NCI-H128 (cell line): Measurements from ENCODE around the gene KIF20B.

Experiments used
- DNase-seq: peaks from one replicate; lab custom pipeline; 2025; ENCODE audit not compliant: unreplicated experiment; lab: John Stamatoyannopoulos, UW

Gene KIF20B, protein sequence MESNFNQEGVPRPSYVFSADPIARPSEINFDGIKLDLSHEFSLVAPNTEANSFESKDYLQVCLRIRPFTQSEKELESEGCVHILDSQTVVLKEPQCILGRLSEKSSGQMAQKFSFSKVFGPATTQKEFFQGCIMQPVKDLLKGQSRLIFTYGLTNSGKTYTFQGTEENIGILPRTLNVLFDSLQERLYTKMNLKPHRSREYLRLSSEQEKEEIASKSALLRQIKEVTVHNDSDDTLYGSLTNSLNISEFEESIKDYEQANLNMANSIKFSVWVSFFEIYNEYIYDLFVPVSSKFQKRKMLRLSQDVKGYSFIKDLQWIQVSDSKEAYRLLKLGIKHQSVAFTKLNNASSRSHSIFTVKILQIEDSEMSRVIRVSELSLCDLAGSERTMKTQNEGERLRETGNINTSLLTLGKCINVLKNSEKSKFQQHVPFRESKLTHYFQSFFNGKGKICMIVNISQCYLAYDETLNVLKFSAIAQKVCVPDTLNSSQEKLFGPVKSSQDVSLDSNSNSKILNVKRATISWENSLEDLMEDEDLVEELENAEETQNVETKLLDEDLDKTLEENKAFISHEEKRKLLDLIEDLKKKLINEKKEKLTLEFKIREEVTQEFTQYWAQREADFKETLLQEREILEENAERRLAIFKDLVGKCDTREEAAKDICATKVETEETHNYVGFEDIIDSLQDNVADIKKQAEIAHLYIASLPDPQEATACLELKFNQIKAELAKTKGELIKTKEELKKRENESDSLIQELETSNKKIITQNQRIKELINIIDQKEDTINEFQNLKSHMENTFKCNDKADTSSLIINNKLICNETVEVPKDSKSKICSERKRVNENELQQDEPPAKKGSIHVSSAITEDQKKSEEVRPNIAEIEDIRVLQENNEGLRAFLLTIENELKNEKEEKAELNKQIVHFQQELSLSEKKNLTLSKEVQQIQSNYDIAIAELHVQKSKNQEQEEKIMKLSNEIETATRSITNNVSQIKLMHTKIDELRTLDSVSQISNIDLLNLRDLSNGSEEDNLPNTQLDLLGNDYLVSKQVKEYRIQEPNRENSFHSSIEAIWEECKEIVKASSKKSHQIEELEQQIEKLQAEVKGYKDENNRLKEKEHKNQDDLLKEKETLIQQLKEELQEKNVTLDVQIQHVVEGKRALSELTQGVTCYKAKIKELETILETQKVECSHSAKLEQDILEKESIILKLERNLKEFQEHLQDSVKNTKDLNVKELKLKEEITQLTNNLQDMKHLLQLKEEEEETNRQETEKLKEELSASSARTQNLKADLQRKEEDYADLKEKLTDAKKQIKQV (N-terminal part only)

DNA sequence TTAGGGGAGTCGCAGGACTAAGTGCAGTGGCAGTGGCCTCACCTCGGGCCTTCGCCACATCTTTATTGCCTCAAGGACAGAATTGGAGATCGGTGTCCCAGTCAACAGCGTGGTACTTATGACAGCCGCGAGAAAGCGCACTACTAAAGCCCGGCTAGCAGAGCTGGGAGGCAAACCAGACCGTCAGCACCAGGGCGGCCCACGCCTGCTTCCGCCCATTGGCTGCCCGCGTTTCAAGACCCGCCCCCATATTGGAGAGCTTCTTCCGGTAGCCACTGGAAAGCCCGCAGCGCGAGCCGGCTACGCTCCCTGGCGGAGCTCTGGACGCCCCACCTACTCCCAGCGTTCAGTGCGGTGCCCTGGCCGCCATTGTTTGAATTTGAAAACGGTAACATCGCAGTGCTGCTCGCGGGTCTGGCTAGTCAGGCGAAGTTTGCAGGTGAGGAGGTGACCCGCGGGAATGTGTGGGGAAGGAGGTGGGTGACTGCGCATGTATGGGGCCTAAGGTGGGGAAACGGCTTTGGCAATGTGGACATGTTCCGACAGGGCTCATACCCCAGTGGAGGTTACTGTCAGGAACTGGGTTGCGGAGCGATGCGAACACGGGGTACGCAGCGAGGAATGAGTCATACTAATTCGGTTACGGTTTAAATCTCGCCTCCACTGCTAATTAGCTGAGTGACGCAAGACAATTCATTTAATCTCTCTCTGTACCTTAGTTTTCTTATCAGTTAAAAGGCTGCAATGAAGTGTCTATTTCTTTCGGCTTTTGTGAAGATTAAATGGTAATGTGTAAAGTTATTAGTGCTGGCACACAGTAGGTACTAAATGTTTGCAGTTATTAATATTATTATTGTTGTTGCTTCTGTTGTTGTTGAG, at the start of gene KIF20B:
TSS of gene KIF20B (plus strand) at position 349 of the 879 bp plus-strand sequence. CDS start 3,705 bp downstream, outside the sequence.
- DNase-seq = peak; percentile 86

DNA sequence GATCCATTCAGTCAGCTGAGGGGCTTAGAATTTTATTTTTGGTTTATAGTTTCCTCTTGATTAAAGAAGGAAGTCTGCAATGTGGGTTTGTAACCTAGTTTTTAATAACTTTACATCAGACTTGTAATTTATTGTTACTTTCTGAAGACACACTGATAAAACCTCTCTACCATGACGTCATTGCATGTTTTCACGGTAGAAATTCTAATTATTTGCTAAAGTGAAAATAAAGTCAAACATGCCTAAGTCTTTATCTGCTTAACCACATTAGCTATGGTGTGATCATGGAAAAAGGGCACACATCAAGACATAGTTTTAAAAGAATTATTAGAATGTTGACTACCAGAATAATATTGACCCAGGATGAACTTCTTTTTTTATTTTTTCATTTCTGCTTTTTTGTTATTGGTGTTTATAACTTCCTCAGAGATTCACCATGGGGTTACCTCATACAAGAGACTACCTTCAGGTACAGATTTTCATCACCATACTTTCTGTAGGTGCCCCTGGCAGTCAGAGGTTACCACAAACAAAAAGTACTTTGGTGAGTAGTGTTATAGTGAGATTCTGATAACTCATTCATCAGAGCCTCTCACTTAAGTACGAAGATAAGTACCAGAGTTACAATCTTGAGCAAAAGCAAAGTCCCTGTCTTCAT, 49.3 kb upstream of the KIF20B start:
- DNase-seq = no peak

DNA sequence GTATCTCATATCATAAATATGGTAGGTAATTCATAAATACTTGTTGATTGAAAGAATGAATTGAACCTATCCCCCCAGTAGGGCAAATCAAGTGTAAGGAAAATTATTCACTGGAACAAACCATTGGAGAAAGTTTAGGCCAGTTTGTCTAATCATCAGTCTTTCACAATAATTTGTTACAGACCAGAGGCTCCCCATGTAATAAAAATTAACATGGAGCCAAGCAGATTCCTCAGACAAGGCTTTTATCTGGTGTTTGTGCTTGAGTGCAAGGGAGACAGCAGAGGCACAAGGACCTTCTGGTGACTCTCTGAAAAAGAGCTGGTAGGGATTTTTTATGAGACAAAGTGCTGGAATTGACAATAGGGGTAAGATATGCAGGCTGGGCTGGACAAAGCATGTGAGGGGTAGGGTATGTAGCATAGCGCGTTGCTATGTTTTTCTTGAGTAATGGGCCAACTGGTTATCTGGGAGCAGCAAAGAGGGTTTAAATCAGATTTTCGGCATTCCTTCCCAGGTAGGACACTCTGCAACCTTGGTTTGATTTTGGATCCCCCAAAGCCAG, 48.5 kb upstream of the KIF20B start:
- no peak for DNase-seq

DNA sequence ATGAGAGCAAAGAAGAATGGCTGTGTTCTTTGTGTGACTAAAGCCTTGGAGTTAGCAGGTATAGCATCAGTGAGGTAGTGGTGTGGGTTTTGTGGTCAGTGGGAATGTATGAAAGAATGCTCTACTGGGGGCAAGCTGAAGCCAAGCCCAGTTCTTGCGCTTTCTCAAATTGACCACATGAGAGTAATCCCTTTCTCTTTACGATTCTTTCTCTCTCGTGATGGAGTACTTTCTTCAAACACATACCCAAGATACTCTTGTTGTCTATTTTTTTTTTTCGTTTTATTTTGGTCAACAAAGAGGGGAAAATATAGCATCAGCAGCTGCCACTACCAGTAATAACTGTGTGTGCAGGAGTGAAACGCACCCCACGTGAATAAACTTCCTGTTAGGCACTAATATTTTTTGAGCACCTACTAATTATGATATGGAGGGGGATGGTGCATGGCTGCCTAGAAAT, 48.0 kb upstream of the KIF20B start:
- DNase-seq = no peak

DNA sequence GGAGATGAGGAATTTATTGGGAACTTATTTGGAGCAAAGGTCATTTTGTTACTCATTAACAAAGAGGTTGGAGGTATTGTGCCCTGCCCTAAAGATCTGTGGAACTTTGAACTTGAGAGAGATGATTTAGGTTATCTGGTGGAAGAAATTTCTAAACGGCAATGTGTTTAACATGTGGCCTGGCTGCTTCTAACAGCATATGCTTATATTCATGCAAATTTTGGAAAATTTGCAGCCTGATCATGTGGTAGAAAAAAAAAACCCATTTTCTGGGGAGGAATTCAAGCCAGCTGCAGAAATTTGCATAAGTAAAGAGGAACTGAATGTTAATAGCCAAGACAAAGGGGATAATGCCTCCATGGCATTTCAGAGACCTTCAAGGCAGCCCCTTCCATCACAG, 45.7 kb upstream of the KIF20B start:
- DNase-seq = no peak

DNA sequence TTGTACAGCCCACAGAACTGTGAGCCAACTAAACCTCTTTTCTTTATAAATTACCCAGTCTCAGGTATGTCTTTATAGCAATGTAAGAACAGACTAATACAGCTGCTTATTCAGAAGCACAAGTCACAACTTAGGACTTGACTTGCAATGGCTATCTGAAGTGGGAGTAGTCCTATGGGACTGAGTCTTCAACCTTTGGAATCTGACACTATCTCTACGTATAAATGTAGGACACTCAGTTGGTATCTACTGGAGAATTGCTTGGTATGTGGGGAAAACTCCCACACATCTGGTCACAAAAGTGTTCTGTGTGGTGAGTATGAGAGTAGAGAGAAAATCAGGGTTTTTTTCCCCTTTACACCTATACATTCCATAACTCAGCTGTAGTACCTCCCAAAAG, 44.1 kb upstream of the KIF20B start:
- no peak for DNase-seq

DNA sequence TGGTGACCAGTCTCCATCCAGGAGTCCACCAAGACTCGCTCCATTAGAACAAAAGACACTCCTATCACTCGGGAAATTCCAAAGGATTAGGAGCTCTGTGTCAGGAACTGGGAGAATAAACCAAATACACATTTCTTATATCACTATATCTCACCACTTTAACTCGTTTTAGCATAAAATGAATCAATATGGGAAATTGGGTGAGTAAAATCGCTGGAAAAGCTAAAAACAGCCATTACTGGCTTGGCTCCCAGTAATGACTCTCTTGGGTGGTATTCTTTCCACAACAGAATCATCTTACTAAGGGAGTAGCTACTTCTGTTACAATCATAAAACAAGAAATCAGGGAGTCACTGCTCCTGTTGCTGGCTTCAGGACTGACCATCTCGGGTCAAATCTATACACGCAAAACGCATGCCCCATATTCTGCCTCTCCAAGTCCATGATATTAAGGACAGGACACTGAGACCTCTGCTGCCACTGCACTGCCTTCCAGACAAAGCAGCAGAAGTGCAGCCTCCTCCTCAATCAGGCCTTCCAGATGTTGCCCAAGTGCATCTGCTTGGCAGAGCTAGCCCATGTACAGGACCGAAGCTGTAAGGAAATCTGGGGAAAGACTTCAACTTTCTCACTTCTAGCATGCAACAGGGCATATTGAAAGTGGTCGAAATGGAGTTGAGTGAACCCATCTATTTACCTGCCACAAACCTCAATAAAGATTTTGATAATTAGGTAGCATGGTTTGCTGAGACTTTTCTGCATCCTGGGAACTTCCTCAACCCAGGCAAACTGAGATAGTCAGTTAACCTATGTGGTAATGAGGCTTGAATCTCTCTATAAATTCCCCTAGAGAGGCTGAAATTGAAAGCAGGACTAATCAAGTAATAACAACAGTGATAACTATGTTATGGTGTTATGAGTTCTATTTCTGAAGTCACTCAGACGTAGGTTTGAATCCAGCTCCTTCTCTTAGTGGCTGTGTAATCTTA, 42.0 kb upstream of the KIF20B start:
- DNase-seq = no peak

DNA sequence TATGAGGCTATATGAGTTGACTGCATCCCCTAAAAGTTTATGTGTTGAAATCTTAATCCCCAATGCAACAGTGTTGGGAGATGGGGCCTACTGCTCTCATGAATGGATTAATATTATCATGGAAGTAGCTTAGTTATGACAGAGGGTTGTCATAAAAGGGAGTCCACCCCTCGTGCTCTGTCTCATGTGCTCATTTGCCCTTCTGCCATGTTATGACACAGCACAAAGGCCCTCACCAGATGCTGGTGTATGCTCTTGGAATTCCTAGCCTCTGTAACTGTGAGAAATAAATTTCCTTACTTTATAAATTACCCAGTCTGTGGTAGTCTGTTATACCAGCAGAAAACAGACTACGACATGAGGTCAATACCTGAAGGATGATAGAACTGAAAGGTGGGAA, 38.8 kb upstream of the KIF20B start:
- DNase-seq = no peak

DNA sequence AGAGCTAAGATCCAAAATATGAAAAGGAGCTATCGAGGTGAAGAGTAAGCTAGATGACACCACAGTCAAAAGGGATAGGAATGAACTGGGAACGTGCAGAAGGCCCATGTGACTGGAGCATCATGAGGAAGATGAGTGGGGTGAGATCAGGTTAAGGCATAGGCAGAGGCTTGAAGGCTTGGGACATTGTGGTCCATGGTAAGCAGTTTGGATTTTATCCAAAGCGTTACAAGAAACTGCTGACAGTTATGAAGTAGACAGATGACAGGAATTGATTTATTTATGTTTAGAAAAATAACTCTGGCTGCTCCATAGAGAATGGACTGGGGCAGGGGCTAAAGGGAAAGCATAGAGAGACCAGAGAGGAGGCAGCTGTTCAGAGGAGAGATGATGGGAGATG, 38.2 kb upstream of the KIF20B start:
- no peak for DNase-seq

DNA sequence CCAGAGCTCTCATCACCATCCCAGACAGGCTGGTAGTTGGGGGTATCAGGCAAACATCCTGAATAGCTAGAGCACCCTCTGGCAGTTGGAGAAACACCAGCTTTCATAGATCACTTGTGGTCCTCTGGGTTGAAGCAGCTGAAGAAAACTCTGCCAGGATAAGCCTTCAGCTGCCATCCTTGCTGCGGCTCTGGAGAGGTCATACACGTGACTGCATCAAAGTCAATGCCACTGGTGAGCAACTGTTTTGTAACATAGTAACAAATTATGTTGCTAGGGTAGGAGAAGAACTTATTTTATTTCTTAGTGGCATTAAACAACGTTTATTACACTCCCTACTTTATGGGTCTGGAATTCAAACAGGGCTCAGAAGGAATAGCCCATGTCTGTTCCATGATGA, 37.2 kb upstream of the KIF20B start:
- no peak for DNase-seq

DNA sequence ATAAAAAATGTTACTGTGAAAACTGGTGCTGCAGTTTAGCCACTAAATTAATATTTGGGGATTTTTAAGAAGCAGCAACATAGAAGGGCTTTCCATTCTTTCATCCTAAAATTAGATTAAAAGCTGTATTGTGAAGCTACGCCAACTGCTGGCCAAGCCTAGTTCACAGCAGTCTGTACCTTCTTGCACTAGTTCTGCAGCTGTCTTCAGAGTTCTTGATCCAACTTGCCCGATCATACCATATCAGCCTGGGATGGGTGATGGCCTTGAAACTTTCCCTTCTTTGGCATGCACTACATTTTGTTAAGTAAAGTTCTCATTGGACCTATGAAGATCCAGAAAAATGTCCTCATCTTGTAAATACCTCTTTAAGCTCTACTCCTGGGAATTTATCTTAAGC, 36.1 kb upstream of the KIF20B start:
- DNase-seq = no peak

DNA sequence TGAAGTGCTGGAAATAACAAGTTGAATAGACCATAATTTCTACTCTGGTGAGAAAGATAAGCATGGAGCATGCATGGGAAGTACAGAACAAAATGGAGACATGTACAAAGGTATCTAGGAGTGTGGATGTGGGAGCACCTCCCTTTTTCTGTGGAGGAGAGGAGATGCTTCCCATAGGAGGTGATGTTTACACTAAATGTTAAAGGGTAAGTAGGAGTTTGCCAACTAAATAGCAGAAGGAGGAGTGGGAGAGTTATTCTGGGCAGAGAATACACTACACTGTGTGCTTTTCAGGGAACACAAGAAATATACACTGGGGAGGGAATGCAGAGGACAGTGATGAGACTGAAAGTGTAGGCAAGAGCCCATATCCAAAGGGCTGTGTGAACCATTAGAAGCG, 35.3 kb upstream of the KIF20B start:
- DNase-seq = no peak

DNA sequence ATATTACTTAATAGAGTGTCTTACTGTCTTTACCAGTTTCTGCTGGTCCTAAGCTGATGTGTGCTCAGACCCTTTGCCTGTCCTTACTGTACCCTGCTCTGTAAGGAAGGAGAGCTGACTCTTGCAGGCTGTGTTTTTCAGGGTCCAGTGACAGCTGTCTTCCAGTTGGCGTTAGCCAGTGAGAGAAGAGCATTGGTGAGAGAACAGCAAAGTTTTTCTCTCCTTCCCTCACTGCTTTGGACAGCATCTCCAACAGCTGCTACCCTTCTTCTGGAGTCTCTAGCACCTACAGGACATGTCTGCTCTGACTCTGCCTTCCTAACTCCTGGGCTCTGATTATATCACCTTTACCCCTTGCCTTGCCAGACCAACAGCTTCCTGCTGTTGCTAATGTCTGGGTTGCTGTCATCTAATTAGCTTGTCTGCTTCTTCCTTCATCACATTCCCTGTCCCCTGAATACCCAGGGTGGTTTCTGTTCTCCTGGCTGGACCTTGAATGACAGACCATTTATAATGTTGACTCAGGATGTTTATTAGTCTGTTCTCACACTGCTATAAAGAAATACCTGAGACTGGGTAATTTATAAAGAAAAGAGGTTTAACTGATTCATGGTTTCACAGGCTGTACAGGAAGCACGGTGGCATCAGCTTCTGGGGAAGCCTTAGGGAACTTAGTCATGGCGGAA, 32.9 kb upstream of the KIF20B start:
- DNase-seq = no peak

DNA sequence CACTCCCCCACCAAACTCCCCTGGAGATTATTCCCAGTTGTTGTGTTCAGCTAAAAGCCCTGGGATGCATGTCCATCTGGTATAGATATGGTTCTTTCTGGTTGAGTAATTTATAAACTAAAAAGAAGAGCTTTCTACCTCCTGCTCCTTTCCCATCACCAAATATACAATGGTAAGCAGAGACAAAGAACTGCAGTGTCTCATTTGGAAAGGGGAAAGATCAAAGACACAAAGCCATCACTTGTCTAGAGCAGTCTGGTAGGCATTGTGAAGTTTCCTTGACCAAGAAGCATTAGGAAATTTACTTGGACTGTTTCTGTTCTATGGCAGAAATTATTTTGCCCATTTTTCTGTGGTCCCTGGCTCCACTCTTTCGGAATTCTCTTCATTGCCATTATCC, 31.4 kb upstream of the KIF20B start:
- no peak for DNase-seq

DNA sequence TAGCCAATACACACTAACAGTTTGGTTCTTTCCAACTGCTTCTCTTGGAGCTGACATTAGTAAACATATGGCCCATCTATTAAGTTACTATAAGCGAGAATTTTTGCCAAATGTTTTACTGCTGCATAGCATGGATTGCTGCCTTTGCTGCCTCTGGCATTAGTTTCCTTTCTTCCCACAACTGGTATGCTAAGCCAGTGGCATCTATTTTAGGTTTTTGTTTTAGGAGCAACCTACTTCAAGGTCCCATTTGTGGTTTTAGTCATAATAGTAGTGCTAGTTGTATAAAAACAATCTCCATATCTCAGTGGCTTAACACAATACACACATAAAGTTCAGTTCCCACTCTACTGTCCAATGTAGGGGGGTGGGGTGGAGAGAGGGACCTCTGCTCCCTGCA, 30.5 kb upstream of the KIF20B start:
- no peak for DNase-seq

DNA sequence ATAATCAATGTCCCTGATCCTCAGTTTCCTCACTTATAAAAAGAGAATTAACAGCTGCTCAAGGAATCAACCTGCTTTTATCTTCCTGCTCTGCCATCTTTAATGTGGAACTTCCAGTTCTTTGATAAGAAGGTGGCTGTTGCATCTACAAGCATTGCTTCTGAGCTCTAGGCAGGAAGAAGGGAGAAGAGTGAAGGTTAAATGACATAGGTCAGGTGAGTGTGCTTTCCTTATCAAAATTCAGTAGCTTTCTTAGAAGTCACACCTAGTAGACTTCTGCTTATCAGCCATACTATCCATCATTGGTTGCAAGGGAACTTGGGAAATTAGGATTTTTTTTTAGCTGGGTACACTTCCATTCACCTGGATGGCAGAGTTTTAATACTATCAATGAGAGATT, 24.0 kb upstream of the KIF20B start:
- no peak for DNase-seq

DNA sequence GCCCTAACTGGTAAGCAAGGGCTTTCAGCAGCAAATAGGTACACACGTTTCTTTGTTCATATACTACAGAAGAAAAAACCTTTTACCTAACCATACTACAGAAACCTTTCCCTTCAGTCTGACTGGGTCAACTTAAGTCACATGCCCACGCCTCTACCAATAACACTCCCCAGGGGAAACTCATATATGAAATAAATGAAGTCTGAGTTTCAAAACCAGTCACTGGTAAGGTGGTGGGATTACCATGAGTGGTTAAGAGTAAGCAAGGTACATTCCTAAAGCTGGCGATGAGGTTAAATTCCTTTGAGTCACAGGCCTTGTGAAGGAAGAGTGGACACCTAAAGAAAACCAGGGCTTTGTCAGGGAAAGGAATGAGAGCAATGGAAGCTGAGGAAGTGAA, 21.4 kb upstream of the KIF20B start:
- DNase-seq = no peak

DNA sequence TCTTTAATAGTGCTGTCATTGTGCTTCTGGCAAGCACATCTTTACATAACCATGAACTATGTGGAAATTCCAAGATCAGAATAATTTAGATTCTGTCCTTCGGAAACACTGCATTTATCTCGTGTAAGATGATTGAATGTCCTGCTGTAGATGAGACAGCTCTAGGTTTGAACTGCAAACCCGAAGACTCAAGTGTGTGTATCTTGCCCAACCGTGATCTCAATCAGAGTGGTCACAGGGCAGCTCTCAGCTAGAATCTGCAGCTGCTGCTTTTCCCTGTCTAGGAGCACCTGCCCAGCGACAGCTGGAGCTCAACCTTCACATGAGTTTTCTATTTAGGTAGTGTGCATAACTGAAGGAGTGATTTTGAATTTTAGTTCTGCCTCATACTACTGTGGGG, 17.5 kb upstream of the KIF20B start:
- DNase-seq = no peak
